Stomach (tissue), 4 donors: ENCODE results near the gene COMTD1.

Source experiments
- CTCF ChIP-seq, 7 experiments: fragments of 450-650 bp in 4 of 7; fragments of 200-600 bp in 3 of 7; sonication (generic) in 3 of 7; IDR thresholded peaks; one replicate each; pipeline ENCODE4 v1.5.1; 2016 to 2019; ENCODE audit warnings: antibody characterized with exemption in 7 of 7, control low read depth in 2 of 7, mild to moderate bottlenecking in 1 of 7
- EP300 ChIP-seq: sonication (generic); formaldehyde crosslinking; IDR thresholded peaks from one replicate; pipeline ENCODE4 v1.6.1; 2017; ENCODE audit warnings: antibody characterized with exemption
- POLR2A ChIP-seq, 4 donors: fragments of 450-650 bp; IDR thresholded peaks; one replicate each; pipeline ENCODE4 v1.6.1; 2016; ENCODE audit warnings: antibody characterized with exemption in 4 of 4, control low read depth in 2 of 4, mild to moderate bottlenecking in 1 of 4, moderate library complexity in 1 of 4
- POLR2AphosphoS5 ChIP-seq, 3 donors: sonication (generic); formaldehyde crosslinking; IDR thresholded peaks; one replicate each; pipeline ENCODE4 v1.6.1; 2016; ENCODE audit warnings: antibody characterized with exemption in 3 of 3

GRCh38 chr10:75207857-75208144 is 28.0 kb downstream of the COMTD1 start:
- TF ChIP-seq CTCF (IDR thresholded peaks at IDR 0.05): no peak
- no peak for TF ChIP-seq POLR2A (IDR thresholded peaks at IDR 0.05)
- TF ChIP-seq EP300: no peak
- no peak for TF ChIP-seq POLR2AphosphoS5 (IDR thresholded peaks at IDR 0.05)
